GM18861 (cell line): Measurements from ENCODE around the gene ZNF143.
"Not testable (repeated sequence)": the region's sequence is repeated elsewhere in the genome, so short reads cannot be mapped to it uniquely, and the experiment has no call there.

Experiments
- ATAC-seq: cut with Tn5 transposase; IDR thresholded peaks from one replicate; pipeline ENCODE4 v1.9.1; 2021; ENCODE audit not compliant: unreplicated experiment

Gene ZNF143

DNA sequence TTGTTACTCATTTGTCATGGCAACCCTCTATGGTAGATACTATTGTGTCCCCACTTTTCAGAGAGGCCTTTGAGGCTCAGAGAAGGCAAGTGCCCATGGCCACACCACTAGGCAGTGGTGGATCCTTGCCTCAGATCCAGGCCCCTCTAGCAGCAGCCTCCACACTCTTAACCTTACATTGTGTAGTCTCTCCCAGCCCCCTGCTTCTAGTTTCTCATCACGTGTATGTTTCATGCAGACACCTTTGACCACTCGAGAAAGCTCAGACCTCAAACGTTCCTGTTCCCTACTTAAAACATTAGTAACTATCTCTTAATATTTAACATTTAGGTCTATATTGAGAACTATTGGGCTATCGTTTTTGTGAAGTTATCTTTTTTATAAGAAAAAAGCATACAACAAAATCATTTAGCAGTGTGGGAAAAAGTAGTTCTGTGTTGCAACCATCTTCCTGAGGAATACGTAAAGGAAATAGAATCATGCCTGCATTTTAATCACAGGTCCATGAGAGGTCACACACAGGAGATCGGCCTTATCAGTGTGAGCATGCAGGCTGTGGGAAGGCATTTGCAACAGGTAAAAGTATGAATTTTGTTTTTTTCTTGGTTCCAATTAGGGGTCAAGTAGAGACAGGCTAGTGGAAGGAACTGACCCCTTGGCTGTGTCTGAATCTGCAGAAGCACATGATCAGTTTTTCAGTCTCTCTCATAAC lies 35.1 kb downstream of the ZNF143 start:
- no peak for ATAC-seq

DNA sequence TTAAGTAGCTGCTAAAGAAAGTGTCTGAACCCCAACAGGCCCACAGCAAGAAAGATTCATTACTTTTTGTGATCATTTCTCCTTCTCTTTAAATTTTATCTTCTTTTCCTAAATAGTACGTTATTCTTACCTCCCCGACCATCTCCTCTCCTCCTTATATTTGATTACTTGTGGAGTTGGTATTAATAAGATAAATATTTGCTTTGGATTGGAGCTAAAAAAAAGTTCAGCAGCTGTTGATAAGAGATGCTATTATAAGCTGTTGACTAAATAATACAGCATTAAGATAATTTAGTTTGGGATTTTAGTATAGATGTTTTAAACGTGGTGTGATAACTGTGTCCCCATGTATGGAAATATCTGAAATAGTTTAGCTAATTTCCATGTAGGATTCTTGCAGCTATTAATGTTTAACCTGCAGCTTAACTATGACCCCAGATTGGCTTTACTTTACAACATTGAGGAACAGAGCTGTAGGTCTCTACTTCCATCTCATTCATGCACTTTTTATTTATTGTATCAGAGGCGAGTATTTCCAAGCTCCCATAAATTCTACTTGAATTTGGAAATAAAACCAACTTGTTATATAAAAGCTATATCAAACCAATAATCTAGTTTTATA lies 37.8 kb downstream of the ZNF143 start:
- no peak for ATAC-seq

DNA sequence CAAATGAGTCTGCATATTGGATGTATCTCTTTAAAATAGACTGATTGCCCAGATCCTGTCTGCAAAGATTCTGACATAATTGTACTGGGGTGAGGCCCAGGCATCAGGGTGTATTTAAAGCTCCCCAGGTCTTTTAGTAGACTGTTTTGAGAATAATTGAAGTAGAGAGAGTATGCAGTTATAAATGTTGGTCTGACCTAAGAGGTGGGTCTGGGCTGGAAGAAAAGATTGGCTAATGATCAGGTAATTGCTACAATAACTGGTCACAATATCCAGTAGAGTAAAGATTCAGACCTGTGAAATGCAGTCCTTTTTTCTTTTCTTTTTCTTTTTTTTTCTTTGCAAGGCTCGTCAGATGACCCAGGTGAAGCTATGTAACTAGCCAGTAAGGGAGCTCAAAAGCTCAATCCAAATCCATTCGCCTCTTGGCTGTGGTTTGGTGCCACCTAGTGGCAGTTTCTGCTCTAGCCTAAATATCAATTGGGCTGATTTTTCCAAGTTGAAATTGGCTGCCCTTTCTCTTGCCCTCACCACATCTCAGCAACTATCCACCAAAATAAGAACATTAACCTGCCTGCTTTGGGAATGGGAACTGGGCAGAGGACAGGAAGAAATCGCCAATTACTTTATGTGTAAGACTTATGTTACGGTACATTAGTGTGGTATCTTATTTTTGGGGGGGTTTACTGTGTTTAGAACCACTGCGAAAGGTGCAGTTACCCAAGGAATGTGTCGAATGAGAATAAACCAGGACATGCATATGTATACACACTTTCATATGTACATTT lies 45.9 kb downstream of the ZNF143 start:
- ATAC-seq: no peak

DNA sequence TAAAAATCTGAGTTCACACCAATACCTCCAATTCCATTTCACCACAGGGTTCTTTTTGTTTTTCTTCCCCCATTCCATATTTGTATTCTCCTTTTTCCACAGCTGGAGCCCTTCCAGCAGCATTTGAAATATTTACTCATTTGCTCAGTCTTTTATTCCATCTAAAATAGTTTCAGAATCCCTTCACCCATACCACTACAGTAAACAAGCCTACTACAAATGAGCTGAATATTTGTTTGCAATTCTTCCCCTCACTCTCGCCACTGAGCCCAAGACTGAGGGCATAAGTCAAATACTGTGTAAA lies 46.4 kb downstream of the ZNF143 start:
- no peak for ATAC-seq

DNA sequence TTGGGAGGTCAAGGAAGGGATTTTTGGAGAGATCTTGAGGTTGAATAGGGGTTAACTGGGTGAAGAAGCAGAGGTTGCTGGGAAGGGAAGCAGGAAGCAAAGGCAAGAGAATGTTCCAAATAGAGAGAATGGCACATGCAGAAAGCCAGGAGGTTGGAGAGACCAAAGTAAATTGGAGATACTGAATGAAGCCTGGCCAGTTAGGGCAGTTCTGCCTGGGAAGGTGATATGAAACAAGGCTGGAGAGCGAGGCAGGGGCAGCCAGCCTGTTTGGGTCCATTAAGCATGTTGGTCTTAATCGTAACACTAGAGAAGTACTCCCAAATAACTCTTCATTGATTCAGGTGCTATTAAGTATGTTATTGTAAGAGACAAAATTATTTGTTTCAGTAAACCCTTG lies 48.2 kb downstream of the ZNF143 start:
- no peak for ATAC-seq

DNA sequence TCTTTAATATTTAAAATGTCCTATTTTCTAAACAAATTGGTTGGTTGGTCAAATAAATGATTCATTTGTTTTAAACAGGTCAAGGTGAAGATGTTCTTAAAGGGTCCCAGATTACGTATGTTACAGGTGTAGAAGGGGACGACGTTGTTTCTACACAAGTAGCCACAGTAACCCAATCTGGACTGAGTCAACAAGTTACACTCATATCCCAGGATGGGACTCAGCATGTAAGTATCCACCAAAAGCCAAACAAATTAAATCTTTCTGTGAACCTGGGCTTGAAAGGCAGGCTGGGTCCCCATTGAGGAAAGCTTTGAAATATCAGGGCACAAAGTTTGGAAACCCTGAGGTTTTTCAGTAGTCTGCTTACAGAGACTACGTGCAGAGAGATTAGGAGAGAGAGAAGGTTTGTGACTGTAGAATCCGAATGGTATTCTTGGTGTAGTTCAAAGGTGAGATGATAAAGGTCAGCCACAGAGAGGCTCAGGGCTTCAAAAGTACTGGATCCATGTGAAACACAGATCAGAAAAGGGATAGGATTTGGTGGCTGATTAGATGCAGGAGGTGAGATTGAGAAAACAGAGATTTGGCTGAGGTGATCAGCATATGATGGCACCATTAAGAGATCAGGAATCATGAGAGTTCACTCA lies 51.7 kb downstream of the ZNF143 start:
- ATAC-seq: no peak

DNA sequence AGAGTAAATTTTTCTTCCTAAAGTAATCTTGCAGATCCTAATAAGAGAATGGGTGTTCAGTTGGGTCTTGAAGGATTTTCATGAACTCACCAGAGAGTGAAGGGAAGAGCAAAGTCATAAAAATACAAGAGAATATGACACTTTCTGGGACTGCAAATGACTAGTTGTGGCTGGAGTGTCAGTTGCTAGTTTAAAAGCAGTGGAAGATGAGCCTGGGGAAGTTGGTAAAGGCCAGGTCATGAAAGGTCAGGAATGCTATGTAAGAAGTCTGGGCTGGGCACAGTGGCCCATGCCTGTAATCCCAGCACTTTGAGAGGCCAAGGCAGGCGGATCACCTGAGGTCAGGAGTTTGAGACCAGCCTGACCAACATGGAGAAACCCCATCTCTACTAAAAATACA lies 53.8 kb downstream of the ZNF143 start:
- ATAC-seq: not testable (repeated sequence)

DNA sequence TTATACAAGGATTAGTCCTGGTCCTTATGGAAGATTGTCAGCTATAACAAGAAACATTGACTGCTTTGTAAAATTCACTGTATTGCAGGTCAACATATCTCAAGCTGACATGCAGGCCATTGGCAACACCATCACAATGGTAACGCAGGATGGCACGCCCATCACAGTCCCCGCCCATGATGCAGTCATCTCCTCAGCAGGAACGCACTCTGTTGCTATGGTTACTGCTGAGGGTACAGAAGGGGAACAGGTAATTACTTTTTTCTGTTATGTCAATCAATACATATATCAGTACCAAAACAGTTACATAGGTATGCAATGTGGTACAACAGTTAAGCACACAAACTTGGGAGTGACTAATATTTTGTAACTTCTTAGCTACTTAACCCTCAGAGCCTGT lies 55.3 kb downstream of the ZNF143 start:
- no peak for ATAC-seq

DNA sequence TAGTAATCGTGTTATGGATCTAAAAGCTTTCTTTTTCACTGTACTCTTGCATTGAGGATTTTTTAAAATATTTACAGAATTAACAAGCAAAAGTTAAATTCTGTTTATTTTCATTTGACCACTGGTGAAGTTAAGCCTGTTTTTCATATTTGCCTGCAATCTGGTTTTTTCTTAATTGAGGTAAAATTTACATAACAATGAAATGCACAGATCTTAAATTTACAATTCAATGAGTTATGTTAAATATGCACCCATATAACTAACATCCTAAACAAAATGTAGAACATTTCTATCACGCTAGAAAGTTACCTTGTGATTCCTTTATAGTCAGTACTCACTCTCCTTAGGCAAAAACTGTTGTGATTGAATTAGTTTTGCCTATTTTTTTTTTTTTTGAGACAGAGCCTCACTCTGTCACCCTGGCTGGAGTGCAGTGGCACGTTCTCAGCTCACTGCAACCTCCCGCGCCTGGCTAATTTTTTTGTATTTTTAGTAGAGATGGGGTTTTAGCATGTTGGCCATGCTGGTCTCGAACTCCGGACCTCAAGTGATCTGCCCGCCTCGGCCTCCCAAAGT lies 58.1 kb downstream of the ZNF143 start:
- ATAC-seq: no peak

DNA sequence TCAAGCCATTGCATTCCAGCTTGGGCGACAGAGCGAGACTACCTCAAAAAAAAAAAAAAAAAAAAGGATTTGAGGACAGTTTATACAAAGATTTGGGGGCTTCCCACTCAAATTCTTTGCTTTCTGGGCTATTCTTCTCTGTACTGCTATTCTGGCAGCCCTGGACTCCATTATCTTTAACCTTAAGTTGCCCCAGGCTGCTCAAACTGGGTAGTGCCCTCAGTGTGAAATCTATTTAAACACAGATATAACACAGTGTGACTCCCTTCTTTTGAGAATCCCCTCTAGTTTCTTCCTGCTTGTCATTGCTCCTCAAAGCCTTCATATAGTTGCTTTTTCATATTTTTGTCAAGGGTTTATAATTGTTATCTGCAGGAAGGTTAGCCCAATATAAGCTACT lies 63.2 kb downstream of the ZNF143 start:
- ATAC-seq: no peak

DNA sequence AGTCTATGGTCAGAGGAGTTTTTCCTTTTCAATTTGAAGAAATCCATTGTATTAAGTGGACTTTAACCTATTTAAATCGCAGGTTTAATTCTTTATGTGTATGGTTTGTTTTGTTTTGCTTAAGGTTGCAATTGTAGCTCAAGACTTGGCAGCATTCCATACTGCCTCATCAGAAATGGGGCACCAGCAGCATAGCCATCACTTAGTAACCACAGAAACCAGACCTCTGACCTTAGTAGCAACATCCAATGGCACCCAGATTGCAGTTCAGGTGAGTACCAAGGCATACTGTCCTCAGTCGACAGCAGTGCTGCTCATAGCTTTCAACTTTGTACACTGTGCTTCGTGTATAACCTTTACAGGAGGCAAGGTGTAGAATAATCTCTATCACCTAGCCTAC lies 64.3 kb downstream of the ZNF143 start:
- ATAC-seq: no peak

DNA sequence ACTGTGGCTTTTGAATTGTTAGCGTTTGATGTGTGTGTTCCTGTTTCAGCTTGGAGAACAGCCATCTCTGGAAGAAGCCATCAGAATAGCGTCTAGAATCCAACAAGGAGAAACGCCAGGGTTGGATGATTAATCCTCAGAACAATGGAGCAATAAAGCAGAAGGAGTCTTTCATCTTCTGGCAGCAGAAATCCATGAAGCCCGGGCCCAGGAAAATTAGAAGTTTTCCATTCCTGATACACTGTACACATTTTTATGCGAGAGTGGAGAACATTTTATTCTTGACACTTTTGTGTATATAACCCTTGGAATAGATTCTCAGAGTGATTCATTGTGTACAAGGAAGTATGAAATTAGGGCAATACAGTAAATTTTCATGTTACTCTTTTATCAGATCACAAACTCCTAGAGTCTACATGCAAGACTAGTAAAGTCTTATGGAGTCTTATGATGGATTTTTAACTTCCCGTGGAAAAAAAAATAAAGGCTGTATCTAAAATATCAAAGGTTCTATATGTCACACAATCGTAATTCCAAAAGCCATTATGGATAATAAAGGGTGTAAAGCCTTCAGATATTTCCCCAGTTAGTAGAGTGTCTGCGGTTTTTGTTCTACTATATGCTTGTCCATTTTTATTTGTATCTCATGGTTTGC lies 66.8 kb downstream of the ZNF143 start:
- ATAC-seq: no peak

DNA sequence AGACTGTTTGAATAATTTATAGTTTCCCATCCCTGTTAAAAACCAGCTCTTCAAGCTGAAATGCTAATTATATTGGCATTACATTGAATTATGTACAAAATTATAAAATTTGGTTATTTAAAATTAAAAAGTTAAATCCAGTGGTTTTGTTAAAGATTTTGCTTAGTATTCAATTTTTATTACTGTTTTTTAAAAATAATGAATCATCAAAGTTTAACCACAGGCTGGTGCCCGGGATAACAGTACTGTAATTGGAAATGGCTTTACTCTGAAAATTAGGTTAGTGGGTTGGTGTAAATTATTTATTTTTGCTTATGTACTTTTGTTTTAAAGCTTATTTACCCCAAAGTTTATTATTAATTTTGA lies 67.3 kb downstream of the ZNF143 start:
- ATAC-seq: no peak

DNA sequence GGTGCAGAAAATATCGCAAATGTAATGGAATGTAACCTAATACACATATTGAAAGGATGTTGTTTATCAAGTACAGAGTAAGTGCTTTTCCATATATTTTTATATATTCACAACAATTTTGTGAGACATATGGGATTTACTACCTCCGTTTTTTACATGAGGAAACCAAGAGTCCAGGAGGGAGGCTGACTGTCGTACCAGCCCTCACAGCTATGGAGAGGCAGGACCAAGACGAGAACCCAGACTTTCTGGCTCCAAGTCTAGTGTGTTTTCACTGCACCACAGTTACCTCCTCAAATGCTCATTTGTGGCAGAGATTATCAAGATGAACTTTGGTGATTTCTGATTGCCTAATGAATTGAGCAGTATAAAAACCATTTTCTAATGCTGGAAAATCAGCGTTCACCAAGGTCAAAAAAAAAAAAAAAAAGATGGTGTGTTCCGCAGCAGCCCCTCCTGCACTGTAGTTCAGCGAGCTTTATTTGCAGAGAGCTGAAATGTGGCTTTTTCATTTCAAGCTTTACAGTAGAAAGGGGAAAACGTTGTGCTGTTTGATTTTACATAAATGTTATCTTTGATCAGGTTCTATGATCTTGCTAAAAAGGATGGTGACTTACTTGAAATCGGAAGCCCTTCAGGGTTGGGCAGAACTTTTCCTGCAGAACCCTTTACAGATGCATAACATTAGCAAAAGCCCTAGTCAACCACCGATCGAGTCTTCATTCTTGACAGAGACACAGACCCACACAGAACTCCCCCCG lies 67.9 kb downstream of the ZNF143 start:
- ATAC-seq: no peak

DNA sequence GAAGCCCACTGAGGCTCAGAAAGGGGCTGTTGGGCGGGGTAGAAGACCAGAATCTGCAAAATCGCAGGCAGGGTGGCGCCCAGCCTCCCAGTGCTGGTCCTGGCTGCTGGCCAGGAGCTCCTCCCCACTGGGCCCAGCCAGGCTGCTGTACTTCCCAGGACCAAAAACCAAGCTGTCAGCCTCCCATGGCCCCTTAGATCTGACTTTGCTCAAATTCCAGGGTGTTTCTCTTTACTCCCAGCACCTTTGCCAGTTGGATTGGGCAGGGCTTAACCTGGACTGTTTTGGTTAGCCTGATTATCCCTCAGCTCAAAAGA lies 68.5 kb downstream of the ZNF143 start:
- ATAC-seq: no peak

DNA sequence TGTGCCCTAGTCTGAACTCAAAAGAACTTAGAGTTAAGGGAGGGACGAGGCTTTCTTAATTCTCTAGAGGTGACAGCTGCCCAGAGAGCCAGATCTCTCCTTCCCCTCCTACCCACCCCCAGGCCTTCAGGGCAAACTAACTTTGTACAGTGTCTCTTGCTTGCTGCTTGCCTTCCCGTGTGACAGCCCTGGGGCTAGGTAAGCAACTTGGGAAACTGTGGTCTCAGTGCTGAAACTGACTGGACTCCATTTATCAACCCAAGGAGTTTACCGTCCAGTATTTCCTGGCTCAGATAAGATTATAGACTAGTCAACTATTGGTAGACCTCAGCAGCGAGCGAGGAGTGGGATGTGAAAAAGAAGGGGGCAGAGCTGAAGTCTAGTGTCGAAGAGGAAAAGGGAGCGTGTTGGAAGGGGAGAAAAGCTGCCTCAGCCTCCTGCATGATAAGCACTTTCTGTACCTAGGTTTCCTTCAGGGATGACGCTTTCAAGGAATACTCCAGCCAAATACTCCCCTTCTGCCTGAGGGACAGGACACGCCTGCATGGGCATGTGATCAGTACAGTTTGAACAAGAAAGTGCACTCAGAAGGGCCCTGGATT lies 69.3 kb downstream of the ZNF143 start:
- ATAC-seq: no peak

DNA sequence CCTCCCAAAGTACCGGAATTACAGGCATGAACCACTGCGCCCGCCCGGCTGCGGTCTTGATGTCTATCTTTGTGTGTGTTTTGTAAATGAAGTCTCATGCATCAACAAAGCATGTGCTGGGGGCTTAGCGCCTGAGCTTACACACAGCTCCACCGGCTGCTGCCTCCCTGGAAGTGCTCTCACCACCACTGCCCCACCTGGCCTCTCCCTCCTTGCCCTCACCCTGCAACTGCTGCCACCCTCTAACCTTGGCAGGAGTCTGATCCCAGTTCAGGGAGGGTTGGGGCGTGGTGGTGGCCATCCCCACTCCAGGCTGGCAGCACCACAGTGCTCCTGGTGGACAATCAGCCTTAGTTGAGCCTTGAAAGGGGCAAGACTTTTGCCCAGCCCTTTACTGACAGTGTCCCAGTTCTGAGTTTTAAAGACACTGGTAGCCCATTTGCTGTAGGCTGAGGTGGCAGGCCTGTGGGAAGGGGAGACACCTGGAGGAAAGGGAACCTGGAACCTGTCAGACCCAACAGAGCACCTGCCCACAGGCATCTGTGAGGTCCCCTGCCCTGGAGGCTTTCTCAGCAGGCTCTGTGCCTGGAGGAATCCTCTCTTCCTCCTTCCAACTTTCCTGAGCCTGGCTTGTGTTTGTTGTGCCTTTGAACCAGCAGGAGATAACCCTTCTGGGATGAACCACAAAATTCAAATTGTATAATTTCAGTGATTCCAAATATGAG lies 70.3 kb downstream of the ZNF143 start:
- ATAC-seq: no peak

DNA sequence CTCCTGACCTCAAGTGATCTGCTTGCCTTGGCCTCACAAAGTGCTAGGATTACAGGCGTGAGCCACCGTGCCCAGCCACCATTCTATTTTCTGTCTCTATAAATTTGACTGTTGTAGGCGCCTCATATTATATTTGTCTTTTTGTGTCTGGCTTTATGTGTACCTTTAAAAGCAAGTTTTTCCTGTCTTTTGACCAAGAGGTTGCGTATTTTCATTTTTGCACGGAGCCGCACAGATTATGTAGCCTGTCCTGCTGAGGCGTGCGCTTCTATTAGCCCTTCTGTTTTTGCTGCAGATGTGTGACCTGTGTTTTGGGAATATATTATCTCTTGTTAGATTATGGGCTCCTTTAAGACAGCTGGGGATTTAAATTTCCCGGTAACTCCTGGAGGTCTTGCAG lies 72.2 kb downstream of the ZNF143 start:
- ATAC-seq: no peak

DNA sequence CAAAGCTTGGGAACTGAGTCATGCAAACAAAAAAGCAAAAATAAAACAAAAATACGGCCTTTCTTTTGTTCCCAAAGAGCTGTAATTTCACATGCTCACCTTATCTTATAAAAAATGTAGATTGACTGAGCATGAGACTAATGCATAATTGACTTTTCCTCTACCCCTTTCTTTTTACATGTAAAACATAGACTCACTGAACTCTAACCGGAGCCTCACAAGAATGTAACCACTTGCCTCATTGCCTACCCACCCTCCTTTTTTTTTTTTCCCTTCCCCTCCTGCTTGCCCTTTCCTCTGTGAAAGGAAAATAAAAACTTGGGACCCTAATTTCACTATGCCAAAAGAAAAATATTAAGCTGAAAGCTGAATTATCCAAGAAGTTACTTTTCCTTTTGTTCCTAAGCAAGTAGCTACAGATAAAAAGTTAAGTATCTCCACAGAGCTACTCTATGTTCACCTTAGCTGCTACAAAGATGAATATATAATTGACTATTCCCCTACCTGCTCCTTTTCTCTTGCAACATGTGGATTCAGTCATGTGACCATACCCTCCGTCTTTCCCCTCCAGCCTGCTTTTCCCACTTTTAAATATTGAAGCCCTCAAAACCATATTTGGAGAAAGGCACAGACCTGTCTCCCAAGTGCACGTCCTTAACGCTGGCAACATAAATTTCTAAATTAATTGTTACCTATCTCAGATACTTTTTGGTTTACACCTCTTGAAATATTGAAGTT lies 73.1 kb downstream of the ZNF143 start:
- ATAC-seq: no peak
